Measurements from ENCODE around the gene AGXT. TPM values are rescaled to one million over a fixed set of nuclear protein-coding genes. Genes with fewer than 3 reads are reported as not detected.

Gene AGXT
- total RNA-seq, 1 donor from 2014 or later: not detected

DNA sequence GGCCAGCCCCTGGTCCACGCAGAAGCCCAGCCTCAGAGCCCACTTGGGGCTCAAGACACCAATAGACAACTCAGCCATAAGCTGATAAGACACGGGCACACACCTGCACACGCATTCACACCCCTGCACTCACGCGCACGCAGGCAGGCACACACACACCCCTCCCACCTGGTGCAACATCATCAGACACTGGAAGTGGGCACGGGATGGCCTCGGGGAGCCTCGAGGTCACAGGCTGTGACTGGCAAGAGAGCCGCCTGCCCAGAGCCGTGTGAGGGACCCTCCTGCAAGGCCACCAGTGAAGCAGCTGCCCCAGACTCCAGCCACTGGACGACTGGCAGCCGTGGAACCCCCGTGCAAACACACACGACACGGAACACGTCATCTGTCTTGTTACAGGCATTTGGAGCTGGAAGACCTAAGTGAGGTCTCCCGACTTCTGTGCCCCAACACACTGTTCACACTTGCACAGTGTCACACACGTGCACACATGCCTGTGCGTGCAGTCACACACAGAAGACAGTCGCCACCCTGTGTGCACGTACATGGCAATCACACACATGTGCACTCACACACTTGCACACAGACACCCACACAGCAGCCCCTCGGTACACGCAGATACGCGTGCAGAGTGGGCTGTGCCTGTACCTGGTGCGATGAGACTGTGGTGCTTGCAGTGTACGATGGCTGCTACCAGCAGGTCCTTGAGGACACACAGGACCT lies 26.4 kb downstream of the AGXT start:
- no peak overlapping the region for H3K4me3 Mint-ChIP-seq (ENCODE audit: unreplicated experiment)
- H3K9me3 Mint-ChIP-seq (ENCODE audit: unreplicated experiment): no peaks in the 10 kb centered on the region
- H3K36me3 Mint-ChIP-seq (ENCODE audit: low read depth, unreplicated experiment): no peaks in the 10 kb centered on the region
- H3K27ac Mint-ChIP-seq (ENCODE audit: unreplicated experiment): no peak overlapping the region
- H3K27me3 Mint-ChIP-seq (ENCODE audit: unreplicated experiment): peaks cover 2% of the 10 kb centered on the region
- TF ChIP-seq, protein P1, sequence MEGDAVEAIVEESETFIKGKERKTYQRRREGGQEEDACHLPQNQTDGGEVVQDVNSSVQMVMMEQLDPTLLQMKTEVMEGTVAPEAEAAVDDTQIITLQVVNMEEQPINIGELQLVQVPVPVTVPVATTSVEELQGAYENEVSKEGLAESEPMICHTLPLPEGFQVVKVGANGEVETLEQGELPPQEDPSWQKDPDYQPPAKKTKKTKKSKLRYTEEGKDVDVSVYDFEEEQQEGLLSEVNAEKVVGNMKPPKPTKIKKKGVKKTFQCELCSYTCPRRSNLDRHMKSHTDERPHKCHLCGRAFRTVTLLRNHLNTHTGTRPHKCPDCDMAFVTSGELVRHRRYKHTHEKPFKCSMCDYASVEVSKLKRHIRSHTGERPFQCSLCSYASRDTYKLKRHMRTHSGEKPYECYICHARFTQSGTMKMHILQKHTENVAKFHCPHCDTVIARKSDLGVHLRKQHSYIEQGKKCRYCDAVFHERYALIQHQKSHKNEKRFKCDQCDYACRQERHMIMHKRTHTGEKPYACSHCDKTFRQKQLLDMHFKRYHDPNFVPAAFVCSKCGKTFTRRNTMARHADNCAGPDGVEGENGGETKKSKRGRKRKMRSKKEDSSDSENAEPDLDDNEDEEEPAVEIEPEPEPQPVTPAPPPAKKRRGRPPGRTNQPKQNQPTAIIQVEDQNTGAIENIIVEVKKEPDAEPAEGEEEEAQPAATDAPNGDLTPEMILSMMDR (IDR thresholded peaks at IDR 0.05; ENCODE audit: unreplicated experiment): no peak
- no peak for DNase-seq (ENCODE audit: low spot score)
- peaks cover 6% of the 10 kb centered on the region for H3K4me1 Mint-ChIP-seq (ENCODE audit: unreplicated experiment)

DNA sequence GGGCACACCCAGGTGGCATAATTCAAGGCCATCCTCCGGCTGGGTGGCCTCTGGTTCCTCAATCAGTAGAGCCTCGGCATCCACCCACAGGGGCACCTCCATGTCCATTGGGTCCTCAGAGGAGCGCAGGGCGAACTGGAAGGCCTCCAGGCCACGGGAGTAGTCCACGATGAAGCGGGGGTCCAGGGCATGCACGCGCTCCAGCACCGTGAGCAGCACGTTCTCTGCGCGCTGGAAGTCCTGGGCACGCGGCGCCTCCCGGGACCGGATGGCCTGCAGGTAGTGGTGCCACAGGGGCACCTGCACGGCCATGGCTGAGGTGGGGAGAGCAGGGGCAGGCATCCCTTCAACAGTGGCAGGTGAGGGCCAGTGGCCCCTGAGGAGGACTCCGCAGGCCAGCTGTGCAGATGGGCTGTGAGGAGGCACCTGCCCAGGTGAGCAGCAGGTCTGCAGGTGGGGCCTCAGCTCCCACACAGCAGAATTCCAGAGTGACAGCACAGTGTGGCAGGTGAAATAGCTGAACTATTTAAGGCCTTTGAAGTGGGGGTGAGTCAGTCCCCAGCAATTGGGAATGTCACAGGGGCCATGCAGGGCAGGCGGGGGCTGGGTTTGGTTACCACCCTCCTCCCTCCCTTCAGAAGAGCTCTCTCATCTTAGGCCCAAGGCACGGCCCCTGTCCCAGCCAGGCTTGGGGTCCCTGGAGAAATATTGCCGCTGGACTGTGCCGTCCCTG lies 27.2 kb downstream of the AGXT start, which contains the start of gene MAB21L4:
MAB21L4 (minus strand) TSS at position 501 of the 733 bp plus-strand sequence; CDS start at position 342, 159 bp downstream.
- Mint-ChIP-seq H3K4me1 (ENCODE audit: unreplicated experiment) (peaks cover 6% of the 10 kb centered on the region), H3K27me3 (ENCODE audit: unreplicated experiment) (peaks cover 2% of the 10 kb centered on the region), H3K4me3 (ENCODE audit: unreplicated experiment) (no peak within 1 kb of the TSS), H3K9me3 (ENCODE audit: unreplicated experiment) (no peaks in the 10 kb centered on the region), H3K27ac (ENCODE audit: unreplicated experiment) (no peak within 1 kb of the TSS), H3K36me3 (ENCODE audit: low read depth, unreplicated experiment) (no peaks in the 10 kb centered on the region)
- no peak for DNase-seq (ENCODE audit: low spot score)
- TF ChIP-seq, protein P1 (IDR thresholded peaks at IDR 0.05; ENCODE audit: unreplicated experiment): no peak

DNA sequence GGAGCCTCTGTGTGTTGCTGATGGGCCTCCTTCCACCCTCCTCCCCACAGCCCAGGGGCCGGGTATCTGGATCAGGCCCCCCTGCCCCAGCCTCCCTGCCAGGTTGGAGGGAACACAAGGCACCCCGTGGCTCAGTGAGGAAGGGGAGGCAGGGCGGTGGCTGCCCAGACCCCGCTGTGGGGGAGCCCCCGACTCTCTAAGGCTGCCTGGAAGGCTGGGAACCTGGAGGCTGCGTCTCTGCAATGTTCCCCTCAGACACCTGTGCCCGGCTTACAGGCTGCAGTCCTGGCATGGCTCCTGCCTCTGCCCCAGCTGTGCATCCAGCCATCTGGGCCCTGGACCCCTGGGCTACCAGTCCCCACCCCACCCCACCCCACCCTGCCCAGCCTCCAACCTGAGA lies 27.8 kb downstream of the AGXT start:
- H3K27me3 Mint-ChIP-seq (ENCODE audit: unreplicated experiment): peaks cover 2% of the 10 kb centered on the region
- H3K36me3 Mint-ChIP-seq (ENCODE audit: low read depth, unreplicated experiment): no peaks in the 10 kb centered on the region
- no peaks in the 10 kb centered on the region for H3K9me3 Mint-ChIP-seq (ENCODE audit: unreplicated experiment)

DNA sequence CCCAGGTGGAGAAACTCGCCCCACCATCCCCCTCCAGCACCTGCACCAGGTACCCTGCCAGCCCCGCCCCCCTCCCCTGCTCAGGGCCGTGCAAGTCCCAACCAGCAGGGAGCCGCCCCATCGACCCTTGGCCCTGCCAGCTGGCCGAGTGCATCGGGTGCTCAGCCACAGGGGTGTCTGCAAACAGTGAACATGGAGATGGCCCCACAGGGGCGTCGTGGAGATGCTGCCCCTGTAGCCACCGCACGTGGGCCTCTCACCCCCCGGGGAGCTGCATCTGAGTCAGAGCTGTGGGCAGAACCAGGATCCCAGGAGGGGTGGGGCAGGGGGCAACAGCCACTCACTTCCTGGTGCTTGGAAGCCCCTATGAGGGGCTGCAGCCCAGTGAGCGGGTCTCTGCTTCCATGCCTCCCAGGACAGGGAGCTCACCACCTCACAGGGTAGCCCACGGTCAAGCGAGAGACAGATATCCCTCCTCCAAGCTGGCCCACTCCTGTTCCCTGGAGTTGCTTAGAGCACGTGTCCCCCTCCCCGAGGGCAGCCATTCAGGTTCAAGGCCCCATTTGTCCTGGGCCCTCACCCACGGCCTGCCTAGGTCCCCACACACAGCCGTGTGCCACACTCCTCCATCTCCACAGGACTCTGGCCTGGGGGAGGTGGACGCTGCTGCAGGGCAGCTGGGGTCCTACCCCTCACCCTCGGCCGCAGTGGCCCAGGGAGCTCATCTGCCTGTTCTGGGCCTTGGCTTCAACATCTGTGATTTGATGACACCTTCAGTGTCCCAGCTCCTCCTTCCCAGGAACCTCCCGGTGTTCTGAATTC lies 28.5 kb downstream of the AGXT start:
- Mint-ChIP-seq H3K27me3 (ENCODE audit: unreplicated experiment) (peaks cover 2% of the 10 kb centered on the region), H3K4me1 (ENCODE audit: unreplicated experiment) (peaks cover 6% of the 10 kb centered on the region), H3K36me3 (ENCODE audit: low read depth, unreplicated experiment) (no peaks in the 10 kb centered on the region), H3K4me3 (ENCODE audit: unreplicated experiment) (no peak overlapping the region), H3K9me3 (ENCODE audit: unreplicated experiment) (no peaks in the 10 kb centered on the region), H3K27ac (ENCODE audit: unreplicated experiment) (no peak overlapping the region)
- DNase-seq (ENCODE audit: low spot score): no peak
- TF ChIP-seq, protein P1 (IDR thresholded peaks at IDR 0.05; ENCODE audit: unreplicated experiment): no peak

More for the DNA sequence above, 27.8 kb downstream of the AGXT start:
- H3K4me3 Mint-ChIP-seq (ENCODE audit: unreplicated experiment): no peak overlapping the region
- TF ChIP-seq, protein P1 (IDR thresholded peaks at IDR 0.05; ENCODE audit: unreplicated experiment): no peak
- no peak for DNase-seq (ENCODE audit: low spot score)
- peaks cover 6% of the 10 kb centered on the region for H3K4me1 Mint-ChIP-seq (ENCODE audit: unreplicated experiment)
- H3K27ac Mint-ChIP-seq (ENCODE audit: unreplicated experiment): no peak overlapping the region
